Natural killer cell (primary cell): Measurements from ENCODE around the gene ZNF837. TPM values are rescaled to one million over a fixed set of nuclear protein-coding genes. Genes with fewer than 3 reads are reported as not detected.
"Not testable (repeated sequence)": the region's sequence is repeated elsewhere in the genome, so short reads cannot be mapped to it uniquely, and the experiment has no call there.

Experiments
- ATAC-seq, 3 donors: fragments of 150-1000 bp in 2 of 3; fragments of 200-7000 bp in 1 of 3; cut with Tn5 transposase; 1 replicate in 1 of 3; 2 replicates in 2 of 3; pipeline ENCODE4 v1.10.0; 2021; ENCODE audit warnings: mild to moderate bottlenecking in 2 of 3, moderate library complexity in 2 of 3
- DNase-seq, 2 donors: peaks; one replicate each; pipeline versions ENCODE4 v3.0.0 to v3.0.0-alpha.2; 2013 to 2021; ENCODE audit warnings: mixed read lengths in 1 of 2
- H3K27ac ChIP-seq: one replicate; pipeline ENCODE4 v1.5.1; 2013; ENCODE audit warnings: mild to moderate bottlenecking, low read length
- H3K27me3 ChIP-seq: one replicate; pipeline ENCODE4 v1.6.1; 2013; ENCODE audit warnings: low read length; ENCODE audit not compliant: control insufficient read depth, insufficient read depth
- H3K36me3 ChIP-seq: one replicate; pipeline ENCODE4 v1.6.1; 2013; ENCODE audit warnings: low read length; ENCODE audit not compliant: control insufficient read depth, insufficient read depth
- H3K4me1 ChIP-seq: one replicate; pipeline ENCODE4 v1.6.1; 2013; ENCODE audit warnings: low read length; ENCODE audit not compliant: control insufficient read depth, insufficient read depth
- H3K4me3 ChIP-seq: one replicate; pipeline ENCODE4 v1.5.1; 2013; ENCODE audit warnings: low read length
- H3K9me3 ChIP-seq: one replicate; pipeline ENCODE4 v1.6.1; 2013; ENCODE audit warnings: low read length; ENCODE audit not compliant: control insufficient read depth, insufficient read depth
- H3K27ac Mint-ChIP-seq, 2 donors: one replicate each; pipeline ENCODE4 v1.8.0; 2022; ENCODE audit warnings: mild to moderate bottlenecking in 2 of 2, mixed read lengths in 2 of 2, moderate library complexity in 1 of 2
- H3K27me3 Mint-ChIP-seq, 2 donors: one replicate each; pipeline ENCODE4 v1.8.0; 2022; ENCODE audit warnings: low read depth in 2 of 2, mixed read lengths in 2 of 2
- H3K36me3 Mint-ChIP-seq: one replicate; pipeline ENCODE4 v1.8.0; 2022; ENCODE audit warnings: mixed read lengths
- H3K4me1 Mint-ChIP-seq, 2 donors: one replicate each; pipeline ENCODE4 v1.8.0; 2022; ENCODE audit warnings: mixed read lengths in 2 of 2
- H3K4me3 Mint-ChIP-seq: one replicate; pipeline ENCODE4 v1.8.0; 2022; ENCODE audit warnings: mild to moderate bottlenecking, moderate library complexity, mixed read lengths
- H3K9me3 Mint-ChIP-seq, 2 donors: one replicate each; pipeline ENCODE4 v1.8.0; 2022; ENCODE audit warnings: mixed read lengths in 2 of 2
- CTCF ChIP-seq: fragments of 200-600 bp; IDR thresholded peaks from one replicate; pipeline ENCODE4 v1.8.0; 2022; ENCODE audit warnings: antibody characterized with exemption
- WGBS: methylation state at CpG from one replicate; pipeline ENCODE4 v1.1.7; 2013; ENCODE audit warnings: missing lambda C conversion rate; ENCODE audit not compliant: insufficient coverage; 5-methylcytosine and 5-hydroxymethylcytosine counted together
- intact Hi-C: fragments of 100-400 bp; cut with micrococcal nuclease; formaldehyde crosslinking; loops from one replicate; pipeline ENCODE4 v1.14.2; 2022
- total RNA-seq, 4 donors: library from RNA; stranded (reverse); fragments of 120-200 nt in 1 of 4; gene quantifications; one replicate each; pipeline versions ENCODE4 v1.2.3 to v1.2.4, GENCODE V29; 2013 to 2022

ZNF837 gene
- total RNA-seq, 3 donors from 2014 or later (not counting 1 experiment from before 2014, with no cell fraction given): 0.63 to 1.4 (median 1.3) TPM

- intact Hi-C loops: loop anchor here (2.0 to 10.0 kb wide), 3 partner anchors 53 to 195 kb away; partner anchors contain the start of genes ZNF274, ZNF324 and ZSCAN22
- no peaks in the 10 kb centered on the region for H3K9me3 Mint-ChIP-seq
- ATAC-seq (no peak), DNase-seq (no peak)
- peak overlapping the region; percentile 89 for H3K4me3 Mint-ChIP-seq
- peak overlapping the region; percentile 50 for H3K4me3 ChIP-seq
- peaks cover 29% of the 10 kb centered on the region for H3K4me1 ChIP-seq
- no peaks in the 10 kb centered on the region for H3K27me3 Mint-ChIP-seq
- WGBS: 7% methylated on average over 24 of the region's 24 CpGs
- peaks cover 13 to 22% of the 10 kb centered on the region in 2 donors for H3K4me1 Mint-ChIP-seq
- H3K36me3 Mint-ChIP-seq: no peaks in the 10 kb centered on the region
- H3K27me3 ChIP-seq: no peaks in the 10 kb centered on the region
- TF ChIP-seq CTCF: no peak
- H3K9me3 ChIP-seq: no peaks in the 10 kb centered on the region
- H3K27ac Mint-ChIP-seq: peak overlapping the region; percentile 93 to 94
- no peaks in the 10 kb centered on the region for H3K36me3 ChIP-seq
- H3K27ac ChIP-seq: peak overlapping the region; percentile 92
Measured at GRCh38 chr19:58380037-58380661, 681 bp downstream of the ZNF837 start.

DNA sequence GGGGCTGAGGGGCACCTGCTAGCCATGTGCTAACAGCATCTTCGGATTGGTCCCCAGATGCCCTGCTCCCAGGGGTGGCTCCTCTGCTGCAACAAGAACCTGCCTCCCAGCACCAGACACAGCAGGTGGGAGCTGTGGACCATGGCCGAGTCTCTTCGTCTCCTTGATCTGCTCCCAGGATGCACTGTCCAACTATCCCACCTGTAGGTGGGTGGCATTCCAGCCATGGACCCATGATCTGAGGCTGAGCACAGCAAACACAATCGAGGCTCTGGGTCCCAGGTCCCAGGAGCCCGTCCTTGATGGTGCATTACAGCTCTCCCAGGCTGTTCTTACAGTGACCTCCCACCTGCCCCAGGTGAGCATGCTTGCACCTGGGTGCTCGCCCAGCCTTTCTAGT is 1.6 kb downstream of the ZNF837 start:
- H3K27ac Mint-ChIP-seq: peak overlapping the region; percentile 93 to 94
- ATAC-seq: no peak
- H3K27ac ChIP-seq: no peak overlapping the region

GRCh38 chr19:58376724-58377123 is 4.1 kb downstream of the ZNF837 start:
- H3K27ac Mint-ChIP-seq, H3K4me3 ChIP-seq, H3K36me3 Mint-ChIP-seq, DNase-seq, H3K9me3 ChIP-seq, H3K27me3 Mint-ChIP-seq, H3K36me3 ChIP-seq, H3K4me3 Mint-ChIP-seq, H3K9me3 Mint-ChIP-seq, ATAC-seq, H3K27me3 ChIP-seq, H3K27ac ChIP-seq, intact Hi-C loops: not testable (repeated sequence)
- H3K4me1 Mint-ChIP-seq: peaks cover 8 to 17% of the 10 kb centered on the region in 2 donors
- 98% methylated on average over 6 of the region's 7 CpGs for WGBS
- H3K4me1 ChIP-seq: peaks cover 20% of the 10 kb centered on the region

More for the DNA sequence above, 1.6 kb downstream of the ZNF837 start:
- Mint-ChIP-seq H3K4me3 (peak overlapping the region; percentile 89), H3K4me1 (peaks cover 13 to 22% of the 10 kb centered on the region in 2 donors), H3K27me3 (no peaks in the 10 kb centered on the region), H3K36me3 (no peaks in the 10 kb centered on the region), H3K9me3 (no peaks in the 10 kb centered on the region)
- TF ChIP-seq CTCF: no peak
- 95% methylated on average over 6 of the region's 6 CpGs for WGBS
- peaks cover 27% of the 10 kb centered on the region for H3K4me1 ChIP-seq
- no peak overlapping the region for H3K4me3 ChIP-seq
- no peaks in the 10 kb centered on the region for H3K9me3 ChIP-seq
- no peaks in the 10 kb centered on the region for H3K27me3 ChIP-seq
- intact Hi-C loops: no loop called here
- H3K36me3 ChIP-seq: no peaks in the 10 kb centered on the region
- no peak for DNase-seq

DNA sequence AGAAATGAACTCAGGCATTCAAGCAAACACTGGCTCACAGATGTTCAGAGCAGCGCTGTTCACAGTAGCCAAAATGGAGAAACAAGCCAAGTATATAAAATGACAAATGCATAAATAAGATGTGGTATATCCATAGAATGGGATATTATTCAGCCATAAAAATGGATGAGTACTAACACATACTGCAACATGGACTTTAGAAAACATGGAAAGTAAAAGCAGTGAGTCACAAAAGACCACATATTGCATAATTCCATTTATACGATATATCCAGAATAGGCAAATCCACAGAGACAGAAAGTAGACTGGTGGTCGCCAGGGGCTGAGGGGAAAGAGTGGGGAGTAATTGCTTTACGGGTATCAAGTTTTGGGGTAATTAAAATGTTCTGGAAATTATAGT is 6.6 kb downstream of the ZNF837 start:
- WGBS: 92% methylated on average over 4 of the region's 4 CpGs
- H3K27ac Mint-ChIP-seq: no peak overlapping the region
- H3K9me3 Mint-ChIP-seq: no peaks in the 10 kb centered on the region
- H3K9me3 ChIP-seq: no peaks in the 10 kb centered on the region
- H3K27me3 ChIP-seq: no peaks in the 10 kb centered on the region
- H3K36me3 ChIP-seq: no peaks in the 10 kb centered on the region
- H3K4me1 ChIP-seq: peaks cover 2% of the 10 kb centered on the region
- no peak overlapping the region for H3K4me3 Mint-ChIP-seq
- no peaks in the 10 kb centered on the region for H3K4me1 Mint-ChIP-seq
- H3K36me3 Mint-ChIP-seq: no peaks in the 10 kb centered on the region
- ATAC-seq: no peak
- no peak for TF ChIP-seq CTCF
- intact Hi-C loops: no loop called here
- H3K27me3 Mint-ChIP-seq: no peaks in the 10 kb centered on the region
- no peak overlapping the region for H3K4me3 ChIP-seq
- no peak overlapping the region for H3K27ac ChIP-seq
- no peak for DNase-seq
